H1 (cell line): Measurements from ENCODE around the gene RASSF4. TPM values are rescaled to one million over a fixed set of nuclear protein-coding genes. Genes with fewer than 3 reads are reported as not detected.

ENCODE experiments used
- CTCF ChIA-PET: fragments of 300-600 bp; sonication (Branson Sonifier 250); formaldehyde crosslinking; loops from one replicate; lab custom pipeline; 2021; ENCODE audit not compliant: partially characterized antibody; lab: Charles Lee
- POLR2A ChIA-PET: fragments of 300-600 bp; sonication (Branson Sonifier 250); formaldehyde crosslinking; loops from one replicate; lab custom pipeline; 2021; ENCODE audit warnings: inconsistent platforms; ENCODE audit not compliant: partially characterized antibody; lab: Charles Lee
- DNase-seq, 2 experiments: peaks; one replicate each; pipeline versions ENCODE4 v3.0.0 to v3.0.0-alpha.2; 2010 to 2022; ENCODE audit warnings: low spot score in 2 of 2, low read depth in 1 of 2, mixed read lengths in 1 of 2
- FAIRE-seq: peaks from 2 replicates; lab custom pipeline; 2011; peaks lifted over from hg19 to GRCh38; lab: Jason Lieb, UNC
- H2AFZ ChIP-seq: 2 replicates; pipeline ENCODE4 v1.8.1; 2012; ENCODE audit warnings: low read length, inconsistent platforms
- H2AK5ac ChIP-seq: 2 replicates; pipeline ENCODE4 v1.6.1; 2013; ENCODE audit warnings: low read depth, low read length
- H2BK120ac ChIP-seq: replicated peaks from 2 replicates; pipeline ENCODE3; 2013; ENCODE audit warnings: low read depth, low read length, inconsistent platforms
- H2BK12ac ChIP-seq: 2 replicates; pipeline ENCODE4 v1.6.1; 2013; ENCODE audit warnings: low read depth, low read length
- H2BK15ac ChIP-seq: 2 replicates; pipeline ENCODE4 v1.6.1; 2013; ENCODE audit warnings: low read length
- H2BK20ac ChIP-seq: 2 replicates; pipeline ENCODE4 v1.6.1; 2013; ENCODE audit warnings: low read length
- H2BK5ac ChIP-seq: 2 replicates; pipeline ENCODE4 v1.6.1; 2013; ENCODE audit warnings: low read depth, low read length
- H3K14ac ChIP-seq: 2 replicates; pipeline ENCODE4 v1.6.1; 2013; ENCODE audit warnings: inconsistent platforms; ENCODE audit not compliant: insufficient read length
- H3K18ac ChIP-seq: 2 replicates; pipeline ENCODE4 v1.6.1; 2013; ENCODE audit warnings: low read length; ENCODE audit errors: extremely low read depth
- H3K23ac ChIP-seq: 2 replicates; pipeline ENCODE4 v1.6.1; 2013; ENCODE audit warnings: inconsistent platforms; ENCODE audit not compliant: insufficient read length
- H3K23me2 ChIP-seq: 2 replicates; pipeline ENCODE4 v1.6.1; 2013; ENCODE audit warnings: low read depth, low read length
- H3K27ac ChIP-seq: 2 replicates; pipeline ENCODE4 v1.6.1; 2011; ENCODE audit warnings: low read depth, low read length, inconsistent platforms
- H3K27me3 ChIP-seq, 4 experiments: replicated peaks in 1 of 4; 1 replicate in 1 of 4; 2 replicates in 3 of 4; pipeline versions ENCODE4 v1.6.1 to v1.8.1; 2011 to 2013; ENCODE audit warnings: low read length in 3 of 4, mild to moderate bottlenecking in 3 of 4, inconsistent platforms in 2 of 4, mixed read lengths in 2 of 4, moderate library complexity in 1 of 4; ENCODE audit not compliant: control insufficient read depth in 3 of 4, insufficient read depth in 3 of 4; ENCODE audit errors: extremely low read depth in 1 of 4
- H3K36me3 ChIP-seq, 4 experiments: 2 replicates each; pipeline versions ENCODE4 v1.6.1 to v1.8.1; 2011 to 2013; ENCODE audit warnings: mild to moderate bottlenecking in 4 of 4, low read length in 3 of 4, moderate library complexity in 2 of 4, control low read depth in 1 of 4, inconsistent platforms in 1 of 4; ENCODE audit not compliant: insufficient read depth in 4 of 4, control insufficient read depth in 2 of 4
- H3K4ac ChIP-seq: replicated peaks from 2 replicates; pipeline ENCODE3; 2013; ENCODE audit warnings: low read length, low read depth, mixed read lengths, inconsistent platforms; ENCODE audit not compliant: insufficient read length
- H3K4me1 ChIP-seq, 4 experiments: replicated peaks in 1 of 4; 1 replicate in 1 of 4; 2 replicates in 3 of 4; pipeline versions ENCODE4 v1.6.1 to v1.8.1; 2011 to 2013; ENCODE audit warnings: low read length in 3 of 4, inconsistent platforms in 2 of 4, mixed read lengths in 1 of 4; ENCODE audit not compliant: insufficient read depth in 4 of 4, control insufficient read depth in 3 of 4
- H3K4me2 ChIP-seq, 2 experiments: 2 replicates each; pipeline versions ENCODE4 v1.6.1 to v1.8.1; 2011 to 2013; ENCODE audit warnings: low read depth in 2 of 2, low read length in 2 of 2, control low read depth in 1 of 2, inconsistent platforms in 1 of 2, mild to moderate bottlenecking in 1 of 2; ENCODE audit not compliant: insufficient read depth in 1 of 2
- H3K4me3 ChIP-seq, 4 experiments: fragments of 200-600, 300-600 bp in 1 of 4; sonication (generic), shearing (Covaris generic), sonication (Bioruptor Twin) in 1 of 4; 2 replicates each; pipeline versions ENCODE4 v1.5.1 to v1.8.1; 2011 to 2016; ENCODE audit warnings: low read length in 4 of 4, low read depth in 3 of 4, control low read depth in 2 of 4, inconsistent platforms in 2 of 4, mild to moderate bottlenecking in 2 of 4, mixed read lengths in 1 of 4, moderate library complexity in 1 of 4; ENCODE audit not compliant: insufficient read depth in 2 of 4; ENCODE audit errors: extremely low read depth in 1 of 4
- H3K56ac ChIP-seq: replicated peaks from 2 replicates; pipeline ENCODE3; 2013; ENCODE audit warnings: low read depth, mild to moderate bottlenecking, mixed read lengths, low read length, inconsistent platforms; ENCODE audit not compliant: insufficient read length
- H3K79me1 ChIP-seq: 2 replicates; pipeline ENCODE4 v1.6.1; 2013; ENCODE audit warnings: low read depth, low read length, control low read depth
- H3K79me2 ChIP-seq, 2 experiments: 2 replicates each; pipeline versions ENCODE4 v1.6.1 to v1.8.1; 2012 to 2013; ENCODE audit warnings: low read length in 2 of 2, mild to moderate bottlenecking in 2 of 2, inconsistent platforms in 1 of 2; ENCODE audit not compliant: insufficient read depth in 2 of 2, control insufficient read depth in 1 of 2
- H3K9ac ChIP-seq, 4 experiments: replicated peaks in 1 of 4; 1 replicate in 1 of 4; 2 replicates in 3 of 4; pipeline versions ENCODE4 v1.6.1 to v1.8.1; 2011 to 2013; ENCODE audit warnings: low read depth in 3 of 4, low read length in 3 of 4, control low read depth in 2 of 4, mild to moderate bottlenecking in 2 of 4, moderate library complexity in 2 of 4, inconsistent platforms in 1 of 4; ENCODE audit errors: extremely low read depth in 1 of 4
- H3K9me3 ChIP-seq, 2 experiments: 2 replicates each; pipeline versions ENCODE4 v1.6.1 to v1.8.1; 2012 to 2013; ENCODE audit warnings: mild to moderate bottlenecking in 2 of 2, moderate library complexity in 2 of 2, control low read depth in 1 of 2, inconsistent platforms in 1 of 2, low read depth in 1 of 2, low read length in 1 of 2, mixed read lengths in 1 of 2; ENCODE audit not compliant: insufficient read depth in 2 of 2
- H4K20me1 ChIP-seq, 2 experiments: replicated peaks in 1 of 2; 2 replicates each; pipeline versions ENCODE3 to v1.8.1; 2011 to 2013; ENCODE audit warnings: inconsistent platforms in 2 of 2, low read length in 2 of 2, mild to moderate bottlenecking in 1 of 2; ENCODE audit not compliant: insufficient read depth in 2 of 2, control insufficient read depth in 1 of 2
- H4K5ac ChIP-seq: 2 replicates; pipeline ENCODE4 v1.6.1; 2013; ENCODE audit warnings: low read length, low read depth, mixed read lengths, inconsistent platforms; ENCODE audit not compliant: insufficient read length
- H4K8ac ChIP-seq: 2 replicates; pipeline ENCODE4 v1.8.0; 2013; ENCODE audit warnings: mild to moderate bottlenecking, moderate library complexity, low read length, inconsistent platforms; ENCODE audit not compliant: insufficient read depth; ENCODE audit errors: extremely low read depth
- H4K91ac ChIP-seq: replicated peaks from 2 replicates; pipeline ENCODE3; 2013; ENCODE audit warnings: low read length, mixed read lengths, inconsistent platforms; ENCODE audit not compliant: insufficient read length
- BCL11A ChIP-seq, 2 experiments: IDR thresholded peaks; one replicate each; pipeline ENCODE4 v1.6.1; 2011; ENCODE audit warnings: low read depth in 2 of 2, low read length in 2 of 2, mild to moderate bottlenecking in 2 of 2
- CBX8 ChIP-seq: fragments of 300-800, 300-1000 bp; sonication (generic); IDR thresholded peaks from 2 replicates; pipeline ENCODE4 v1.7.1; 2016; ENCODE audit warnings: low read depth, low read length, borderline replicate concordance
- CREB1 ChIP-seq: IDR thresholded peaks from 2 replicates; pipeline ENCODE4 v1.6.1; 2012; ENCODE audit warnings: inconsistent platforms
- GABPA ChIP-seq: IDR thresholded peaks from 2 replicates; pipeline ENCODE4 v1.6.1; 2011; ENCODE audit warnings: mild to moderate bottlenecking, low read length, moderate library complexity, borderline replicate concordance; ENCODE audit not compliant: insufficient read depth
- JUN ChIP-seq: IDR thresholded peaks from 2 replicates; pipeline ENCODE4 v1.6.1; 2011; ENCODE audit warnings: low read depth, mild to moderate bottlenecking, improper control_type of control experiment, low read length
- KDM4A ChIP-seq: IDR thresholded peaks from one replicate; pipeline ENCODE4 v1.7.1; 2012; ENCODE audit warnings: low read depth, mild to moderate bottlenecking, moderate library complexity, low read length, inconsistent platforms; ENCODE audit not compliant: severe bottlenecking
- POLR2A ChIP-seq, 2 experiments: IDR thresholded peaks; 1 replicate in 1 of 2; 2 replicates in 1 of 2; pipeline ENCODE4 v1.6.1; 2011; ENCODE audit warnings: low read depth in 2 of 2, low read length in 2 of 2, mild to moderate bottlenecking in 2 of 2; ENCODE audit errors: control extremely low read depth in 1 of 2
- POU5F1 ChIP-seq: IDR thresholded peaks from 2 replicates; pipeline ENCODE4 v1.6.1; 2011; ENCODE audit warnings: low read depth, mild to moderate bottlenecking, low read length, moderate library complexity
- RNF2 ChIP-seq: fragments of 200-900, 300-1000 bp; sonication (generic); IDR thresholded peaks from 2 replicates; pipeline ENCODE4 v1.7.1; 2016; ENCODE audit warnings: borderline replicate concordance, low read depth, mild to moderate bottlenecking, antibody characterized with exemption, low read length; ENCODE audit not compliant: poor library complexity, severe bottlenecking; ENCODE audit errors: missing control alignments
- SIN3A ChIP-seq, 2 experiments: IDR thresholded peaks in 1 of 2; conservative IDR thresholded peaks in 1 of 2; 2 replicates each; pipeline ENCODE4 v1.6.1; 2011 to 2012; ENCODE audit warnings: low read length in 2 of 2, improper control_type of control experiment in 1 of 2, low read depth in 1 of 2, mild to moderate bottlenecking in 1 of 2
- SP2 ChIP-seq: IDR thresholded peaks from 2 replicates; pipeline ENCODE4 v1.6.1; 2012; ENCODE audit warnings: mild to moderate bottlenecking, low read length, inconsistent platforms
- SRF ChIP-seq: IDR thresholded peaks from 2 replicates; pipeline ENCODE4 v1.6.1; 2011; ENCODE audit warnings: mild to moderate bottlenecking, low read depth, low read length, moderate library complexity
- TAF7 ChIP-seq: optimal IDR thresholded peaks from 2 replicates; pipeline ENCODE3; 2011; ENCODE audit warnings: low read depth, mild to moderate bottlenecking, inconsistent platforms, low read length, moderate library complexity, borderline replicate concordance
- WGBS, 2 experiments: shearing (Covaris generic) in 1 of 2; methylation state at CpG; one replicate each; pipeline versions ENCODE4 v1.1.6 to v1.1.7; 2013 to 2015; ENCODE audit warnings: low lambda C conversion rate in 2 of 2, mixed read lengths in 2 of 2, inconsistent platforms in 1 of 2, low coverage in 1 of 2, missing lambda C conversion rate in 1 of 2; ENCODE audit not compliant: insufficient replicate concordance in 2 of 2, insufficient coverage in 1 of 2, insufficient read length in 1 of 2; ENCODE audit errors: extremely low coverage in 1 of 2, missing lambda C conversion rate in 1 of 2; 5-methylcytosine and 5-hydroxymethylcytosine counted together
- polyA plus RNA-seq, 7 experiments: library from polyadenylated mRNA; depleted of rRNA in 3 of 7; stranded (reverse) in 5 of 7; unstranded in 2 of 7; fragments of >200 nt in 5 of 7; fragments of 200-250 nt in 2 of 7; gene quantifications; 1 replicate in 5 of 7; 2 replicates in 1 of 7; 4 replicates in 1 of 7; pipeline versions ENCODE4 v1.2.1 to v1.2.3, GENCODE V29; 2011 to 2013; ENCODE audit warnings: missing spikeins in 2 of 7, mixed read lengths in 2 of 7
- total RNA-seq: library from RNA; stranded (reverse); fragmentation: NEBNext Ultra II Directional; extraction: Animal tissue kit (Norgen Biotek cat#: 25700); gene quantifications from 2 replicates; pipeline ENCODE4 v1.2.1, GENCODE V29; 2021

The RASSF4 gene
- total and polyA plus RNA-seq, 2 of the 8 experiments (the other 6 are each of a cell fraction or from before 2014, with no cell fraction given), result 14.3 to 14.5 TPM

GRCh38 chr10:44969854-44970253 is 10.3 kb downstream of the RASSF4 start:
- Histone ChIP-seq H3K14ac (no peak overlapping the region), H3K4ac (no peak overlapping the region), H3K27me3 (no peaks in the 10 kb centered on the region; a peak in 1 of 7 replicates), H2BK5ac (no peak overlapping the region), H2BK120ac (no peak overlapping the region), H2BK20ac (no peak overlapping the region), H2BK12ac (no peak overlapping the region), H3K79me2 (no peaks in the 10 kb centered on the region), H4K5ac (no peak overlapping the region), H3K4me1 (peaks cover 19 to 31% (median 23%) of the 10 kb centered on the region in 4 experiments), H3K18ac (no peak overlapping the region), H4K20me1 (peaks cover 0 to 2% of the 10 kb centered on the region in 2 experiments), H4K91ac (no peak overlapping the region), H2BK15ac (no peak overlapping the region), H3K23me2 (peaks cover 11% of the 10 kb centered on the region; the same call in 1 of the 2 replicates), H3K9me3 (no peaks in the 10 kb centered on the region), H3K23ac (no peak overlapping the region), H3K4me3 (no peak overlapping the region), H3K36me3 (peaks cover 0 to 6% (median 0%) of the 10 kb centered on the region in 4 experiments; a peak in 3 of 8 replicates), H2AFZ (no peak overlapping the region), H3K27ac (no peak overlapping the region; the same call in 1 of the 2 replicates), H3K4me2 (no peak overlapping the region), H4K8ac (no peak overlapping the region), H3K79me1 (peaks cover 5% of the 10 kb centered on the region; the same call in 1 of the 2 replicates), H3K56ac (no peak overlapping the region), H2AK5ac (no peak overlapping the region), H3K9ac (no peak overlapping the region)
- DNase-seq (no peak), FAIRE-seq (no peak)
- 88% methylated on average over 8 of the region's 9 CpGs; no CpG with 5 or more reads in 1 of the 2 experiments for WGBS, 2 experiments
- CTCF ChIA-PET, result interaction anchor here (1.0 to 11.2 kb wide), 4 partner anchors 8 to 34 kb away, joined by 5 to 143 read pairs (median 102); partner anchors contain the start of gene DEPP1
- POLR2A ChIA-PET, result no interaction called here
- TF ChIP-seq TAF7, result no peak
- TF ChIP-seq POU5F1, result no peak
- no peak for TF ChIP-seq RNF2
- no peak for TF ChIP-seq BCL11A (IDR thresholded peaks at IDR 0.05; ENCODE audit: low read depth in 2 of 2, low read length in 2 of 2)
- no peak for TF ChIP-seq SIN3A (conservative IDR thresholded peaks at IDR 0.05 in 1 of 2, IDR thresholded peaks at IDR 0.05 in 1 of 2; ENCODE audit: low read depth in 1 of 2, low read length in 2 of 2)
- TF ChIP-seq POLR2A (IDR thresholded peaks at IDR 0.05; ENCODE audit: control extremely low read depth in 1 of 2, low read depth in 2 of 2, low read length in 2 of 2), result no peak
- TF ChIP-seq SRF, result no peak
- no peak for TF ChIP-seq SP2
- TF ChIP-seq GABPA, result no peak
- no peak for TF ChIP-seq KDM4A
- TF ChIP-seq CREB1, result no peak
- no peak for TF ChIP-seq JUN
- no peak for TF ChIP-seq CBX8
